Osteoblast (primary cell): ENCODE measurements around the gene SLC22A31. TPM values are rescaled to one million over a fixed set of nuclear protein-coding genes. Genes with fewer than 3 reads are reported as not detected.

Experiments
- DNase-seq: peaks from one replicate; pipeline ENCODE4 v3.0.0; 2011; ENCODE audit warnings: low spot score, mixed read lengths; ENCODE audit not compliant: insufficient read length; ENCODE audit errors: missing footprints
- H2AFZ ChIP-seq: 2 replicates; pipeline ENCODE4 v1.6.0; 2011; ENCODE audit warnings: mild to moderate bottlenecking, low read length
- H3K27ac ChIP-seq: 2 replicates; pipeline ENCODE4 v1.5.1; 2011; ENCODE audit warnings: mild to moderate bottlenecking, low read depth, low read length, moderate library complexity
- H3K27me3 ChIP-seq: 2 replicates; pipeline ENCODE4 v1.6.0; 2012; ENCODE audit warnings: mild to moderate bottlenecking, control low read depth, inconsistent platforms, low read length, moderate library complexity; ENCODE audit not compliant: insufficient read depth
- H3K36me3 ChIP-seq: 2 replicates; pipeline ENCODE4 v1.5.1; 2011; ENCODE audit warnings: mild to moderate bottlenecking, low read length, control low read depth, moderate library complexity; ENCODE audit not compliant: insufficient read depth
- H3K4me1 ChIP-seq: 2 replicates; pipeline ENCODE4 v1.5.1; 2011; ENCODE audit warnings: mild to moderate bottlenecking, low read length, control low read depth, moderate library complexity; ENCODE audit not compliant: insufficient read depth
- H3K4me2 ChIP-seq: 2 replicates; pipeline ENCODE4 v1.6.0; 2011; ENCODE audit warnings: mild to moderate bottlenecking, low read length; ENCODE audit not compliant: insufficient read depth
- H3K4me3 ChIP-seq: fragments of 200-600 bp; sonication (generic); 3 replicates; pipeline ENCODE4 v1.5.1; 2012; ENCODE audit warnings: mild to moderate bottlenecking, low read length, inconsistent platforms; ENCODE audit not compliant: insufficient read depth
- H3K79me2 ChIP-seq: 2 replicates; pipeline ENCODE4 v1.6.0; 2012; ENCODE audit warnings: mild to moderate bottlenecking, low read length, control low read depth, inconsistent platforms; ENCODE audit not compliant: insufficient read depth
- H3K9me3 ChIP-seq: 2 replicates; pipeline ENCODE4 v1.5.1; 2011; ENCODE audit warnings: low read depth, low read length, control low read depth
- H4K20me1 ChIP-seq: 2 replicates; pipeline ENCODE4 v1.6.0; 2012; ENCODE audit warnings: mild to moderate bottlenecking, low read length, control low read depth; ENCODE audit not compliant: insufficient read depth
- total RNA-seq: library from RNA; depleted of rRNA; stranded (reverse); fragments of >200 nt; gene quantifications from 2 replicates; pipeline ENCODE4 v1.2.3, GENCODE V29; 2012
- TF ChIP-seq, protein P1 (sequence below): IDR thresholded peaks from 2 replicates; pipeline ENCODE4 v1.5.1; 2011; ENCODE audit warnings: mild to moderate bottlenecking, low read depth, low read length, moderate library complexity; ENCODE audit errors: extremely low read depth

Gene SLC22A31
- total RNA-seq, 1 donor, result not detected

DNA sequence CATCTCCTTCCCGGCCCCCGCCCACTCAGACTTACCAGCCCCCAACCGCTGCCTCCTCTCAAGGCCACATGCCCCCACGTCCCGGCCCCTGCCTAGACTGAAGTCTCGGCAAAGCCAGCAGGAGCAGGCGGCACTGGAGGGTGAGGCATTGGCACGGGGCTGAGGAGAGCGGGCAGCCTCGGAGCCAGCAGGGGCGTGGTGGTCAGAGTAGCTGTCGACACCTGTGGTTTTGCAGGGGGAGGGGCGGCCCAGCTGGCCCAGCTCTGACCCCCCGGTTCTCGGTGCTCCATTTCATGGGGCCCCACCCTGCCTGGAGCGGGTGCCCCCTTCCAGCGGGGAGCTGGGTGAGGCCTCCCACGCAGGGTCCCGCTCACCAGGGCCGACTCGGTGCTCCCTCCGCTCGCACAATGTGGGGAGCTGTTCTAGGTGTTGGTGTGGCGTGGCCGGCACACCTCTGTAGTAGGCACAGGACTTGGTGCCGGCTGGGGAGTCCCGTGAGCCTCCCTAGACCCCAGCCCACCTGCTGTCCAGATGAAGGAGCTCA lies 24.1 kb downstream of the SLC22A31 start:
- Histone ChIP-seq H3K79me2 (no peaks in the 10 kb centered on the region), H3K27ac (no peak overlapping the region), H3K4me1 (peaks cover 11% of the 10 kb centered on the region), H3K9me3 (no peaks in the 10 kb centered on the region), H3K4me3 (no peak overlapping the region), H3K27me3 (peaks cover 5% of the 10 kb centered on the region), H3K4me2 (no peak overlapping the region), H4K20me1 (no peaks in the 10 kb centered on the region), H3K36me3 (no peaks in the 10 kb centered on the region), H2AFZ (peak overlapping the region; percentile 15)
- TF ChIP-seq, protein P1, sequence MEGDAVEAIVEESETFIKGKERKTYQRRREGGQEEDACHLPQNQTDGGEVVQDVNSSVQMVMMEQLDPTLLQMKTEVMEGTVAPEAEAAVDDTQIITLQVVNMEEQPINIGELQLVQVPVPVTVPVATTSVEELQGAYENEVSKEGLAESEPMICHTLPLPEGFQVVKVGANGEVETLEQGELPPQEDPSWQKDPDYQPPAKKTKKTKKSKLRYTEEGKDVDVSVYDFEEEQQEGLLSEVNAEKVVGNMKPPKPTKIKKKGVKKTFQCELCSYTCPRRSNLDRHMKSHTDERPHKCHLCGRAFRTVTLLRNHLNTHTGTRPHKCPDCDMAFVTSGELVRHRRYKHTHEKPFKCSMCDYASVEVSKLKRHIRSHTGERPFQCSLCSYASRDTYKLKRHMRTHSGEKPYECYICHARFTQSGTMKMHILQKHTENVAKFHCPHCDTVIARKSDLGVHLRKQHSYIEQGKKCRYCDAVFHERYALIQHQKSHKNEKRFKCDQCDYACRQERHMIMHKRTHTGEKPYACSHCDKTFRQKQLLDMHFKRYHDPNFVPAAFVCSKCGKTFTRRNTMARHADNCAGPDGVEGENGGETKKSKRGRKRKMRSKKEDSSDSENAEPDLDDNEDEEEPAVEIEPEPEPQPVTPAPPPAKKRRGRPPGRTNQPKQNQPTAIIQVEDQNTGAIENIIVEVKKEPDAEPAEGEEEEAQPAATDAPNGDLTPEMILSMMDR, result no peak
- DNase-seq, result no peak

DNA sequence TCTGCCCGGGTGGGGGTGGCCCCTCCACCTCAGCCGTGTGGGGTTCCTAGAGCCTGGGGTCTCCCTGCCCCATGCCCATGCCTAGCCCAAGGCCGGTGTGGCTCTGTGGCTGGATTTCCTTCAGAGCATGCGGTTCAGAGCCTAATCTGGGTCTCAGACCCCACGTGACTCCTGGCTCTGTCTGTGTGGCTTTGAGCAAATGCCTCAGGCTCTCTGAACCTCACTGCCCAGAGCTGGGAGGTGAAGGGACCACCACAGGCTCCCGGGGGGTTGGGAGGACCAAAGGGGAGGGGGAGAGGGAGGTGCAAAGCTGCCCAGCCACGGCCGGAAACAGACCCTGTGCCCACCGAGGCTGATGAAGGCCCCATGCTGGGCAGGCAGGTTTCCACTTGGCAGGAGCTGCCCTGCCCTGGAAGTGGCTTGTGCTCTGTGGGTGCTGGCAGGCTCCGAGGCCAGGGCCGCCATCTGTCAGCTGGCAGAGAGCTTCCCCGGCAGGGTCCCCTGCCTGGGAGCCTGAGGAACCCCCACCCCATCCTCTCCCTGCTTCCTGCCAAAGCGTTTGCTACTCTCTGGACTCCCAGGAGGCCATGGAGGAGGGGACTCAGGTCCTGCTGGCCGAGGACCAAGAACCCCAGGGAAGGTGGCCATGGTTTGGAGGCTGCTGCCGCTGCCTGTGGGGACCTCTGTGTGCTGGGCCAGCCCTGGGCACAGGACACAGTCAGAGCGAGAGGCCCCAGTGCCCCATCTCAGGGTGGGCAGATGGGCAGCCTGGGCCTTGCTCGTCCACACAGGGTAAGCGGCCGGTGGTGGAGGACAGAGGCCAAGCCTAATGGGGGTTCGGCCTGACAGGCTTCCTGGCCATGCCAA lies 24.8 kb downstream of the SLC22A31 start:
- Histone ChIP-seq H3K27me3 (peaks cover 5% of the 10 kb centered on the region), H3K9me3 (no peaks in the 10 kb centered on the region), H4K20me1 (no peaks in the 10 kb centered on the region), H3K36me3 (no peaks in the 10 kb centered on the region), H3K27ac (no peak overlapping the region), H3K4me2 (peak overlapping the region; percentile 4), H3K4me3 (no peak overlapping the region), H2AFZ (peak overlapping the region; percentile 76), H3K79me2 (no peaks in the 10 kb centered on the region), H3K4me1 (peaks cover 11% of the 10 kb centered on the region)
- TF ChIP-seq, protein P1, result no peak
- peak; percentile 89 for DNase-seq

DNA sequence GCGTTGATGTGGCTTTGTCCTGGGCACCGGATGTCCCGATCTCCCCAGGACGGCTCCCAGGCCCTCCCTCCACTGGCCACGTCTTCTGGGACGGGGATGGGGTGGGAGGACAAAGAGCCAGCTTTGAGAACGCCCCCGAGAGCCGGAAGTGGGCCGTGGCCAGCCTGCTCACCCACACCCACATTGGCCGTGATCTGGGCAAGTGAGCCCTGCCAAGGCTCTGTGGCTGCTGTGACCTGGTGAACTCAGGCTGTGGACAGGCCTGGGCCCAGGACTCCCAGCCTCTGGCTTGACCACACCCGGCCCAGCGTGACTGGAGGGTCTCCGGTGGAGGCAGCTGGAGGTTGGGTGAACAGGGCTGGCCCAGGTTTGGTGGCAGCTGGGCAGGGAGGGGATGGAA lies 25.5 kb downstream of the SLC22A31 start:
- Histone ChIP-seq H3K27me3 (peaks cover 5% of the 10 kb centered on the region), H3K79me2 (no peaks in the 10 kb centered on the region), H3K4me3 (no peak overlapping the region)

More for the DNA sequence above, 25.5 kb downstream of the SLC22A31 start:
- Histone ChIP-seq H3K4me2 (peak overlapping the region; percentile 4), H3K9me3 (no peaks in the 10 kb centered on the region), H4K20me1 (no peaks in the 10 kb centered on the region), H3K4me1 (peaks cover 11% of the 10 kb centered on the region), H3K27ac (no peak overlapping the region), H3K36me3 (no peaks in the 10 kb centered on the region), H2AFZ (peak overlapping the region; percentile 76)
- DNase-seq, result peak; percentile 95
- TF ChIP-seq, protein P1, result no peak
